ENCODE measurements around the gene NUDT6.

NUDT6 gene

DNA sequence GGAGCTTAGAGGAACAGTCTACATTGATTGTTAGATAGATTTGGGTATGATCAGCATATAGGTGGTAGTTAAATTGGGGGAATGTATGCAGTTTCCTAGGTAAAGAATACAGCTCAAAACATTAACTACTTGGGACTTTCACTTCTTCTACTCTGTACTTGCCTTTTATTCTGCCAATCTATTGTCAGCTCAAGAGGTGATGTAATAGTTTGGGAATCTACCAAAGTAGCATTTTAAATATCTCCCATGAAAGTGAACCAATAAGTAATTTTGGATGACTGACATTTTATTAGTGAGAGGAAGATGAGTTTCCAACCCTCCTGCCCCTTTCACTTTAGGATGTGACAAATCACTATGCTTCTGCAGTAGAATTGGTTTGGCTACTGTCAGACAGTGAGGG, 43.4 kb downstream of the NUDT6 start:
- Histone ChIP-seq H3K36me3 (ENCODE audit: insufficient read depth, low read length) (no peaks in the 10 kb centered on the region), H3K79me2 (ENCODE audit: insufficient read depth, low read length) (no peaks in the 10 kb centered on the region), H3F3A (ENCODE audit: insufficient read depth, low read length) (no peaks in the 10 kb centered on the region), H3K9me2 (ENCODE audit: low read depth, low read length) (no peaks in the 10 kb centered on the region), H3K9ac (ENCODE audit: low read length) (no peak overlapping the region), H2AFZ (ENCODE audit: low read length) (no peak overlapping the region), H3K9me3 (ENCODE audit: low read length) (no peaks in the 10 kb centered on the region), H4K20me1 (ENCODE audit: insufficient read depth, low read length) (no peaks in the 10 kb centered on the region), H3K4me3 (ENCODE audit: low read depth, low read length, poor library complexity, severe bottlenecking) (no peak overlapping the region), H3K4me2 (ENCODE audit: low read length) (no peak overlapping the region), H3K27me3 (ENCODE audit: insufficient read depth, low read length) (no peaks in the 10 kb centered on the region), H3K27ac (ENCODE audit: low read depth, low read length, poor library complexity, severe bottlenecking) (no peak overlapping the region), H3K4me1 (ENCODE audit: insufficient read depth, low read length, severe bottlenecking) (no peaks in the 10 kb centered on the region)
- no peak for TF ChIP-seq EZH2 (IDR thresholded peaks at IDR 0.05; ENCODE audit: borderline replicate concordance, low read length)
- TF ChIP-seq, protein P1, sequence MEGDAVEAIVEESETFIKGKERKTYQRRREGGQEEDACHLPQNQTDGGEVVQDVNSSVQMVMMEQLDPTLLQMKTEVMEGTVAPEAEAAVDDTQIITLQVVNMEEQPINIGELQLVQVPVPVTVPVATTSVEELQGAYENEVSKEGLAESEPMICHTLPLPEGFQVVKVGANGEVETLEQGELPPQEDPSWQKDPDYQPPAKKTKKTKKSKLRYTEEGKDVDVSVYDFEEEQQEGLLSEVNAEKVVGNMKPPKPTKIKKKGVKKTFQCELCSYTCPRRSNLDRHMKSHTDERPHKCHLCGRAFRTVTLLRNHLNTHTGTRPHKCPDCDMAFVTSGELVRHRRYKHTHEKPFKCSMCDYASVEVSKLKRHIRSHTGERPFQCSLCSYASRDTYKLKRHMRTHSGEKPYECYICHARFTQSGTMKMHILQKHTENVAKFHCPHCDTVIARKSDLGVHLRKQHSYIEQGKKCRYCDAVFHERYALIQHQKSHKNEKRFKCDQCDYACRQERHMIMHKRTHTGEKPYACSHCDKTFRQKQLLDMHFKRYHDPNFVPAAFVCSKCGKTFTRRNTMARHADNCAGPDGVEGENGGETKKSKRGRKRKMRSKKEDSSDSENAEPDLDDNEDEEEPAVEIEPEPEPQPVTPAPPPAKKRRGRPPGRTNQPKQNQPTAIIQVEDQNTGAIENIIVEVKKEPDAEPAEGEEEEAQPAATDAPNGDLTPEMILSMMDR (IDR thresholded peaks at IDR 0.05; ENCODE audit: low read length): no peak

DNA sequence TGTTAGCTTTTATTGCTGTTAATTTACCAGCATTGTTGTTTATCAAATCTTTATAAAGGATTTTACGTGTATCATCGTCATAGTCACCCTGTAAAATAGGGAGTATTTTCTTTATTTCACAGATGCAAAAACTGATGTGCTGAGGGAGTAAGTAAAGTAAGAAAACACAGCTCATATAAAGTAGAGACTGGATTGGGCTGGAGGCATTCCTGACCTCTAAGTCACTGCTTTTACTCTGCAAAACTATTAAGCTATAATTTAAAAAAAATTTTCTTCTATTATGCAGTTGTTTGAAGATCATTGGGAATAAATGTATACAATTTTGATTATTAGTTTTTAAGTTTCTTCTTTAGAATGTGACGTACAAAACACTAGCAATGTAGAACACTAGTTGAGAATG, 45.9 kb downstream of the NUDT6 start:
- TF ChIP-seq, protein P1 (IDR thresholded peaks at IDR 0.05; ENCODE audit: low read length): no peak
- no peak for TF ChIP-seq EZH2 (IDR thresholded peaks at IDR 0.05; ENCODE audit: borderline replicate concordance, low read length)
- H3K4me3 ChIP-seq (ENCODE audit: low read depth, low read length, poor library complexity, severe bottlenecking): no peak overlapping the region
- H3K9me2 ChIP-seq (ENCODE audit: low read depth, low read length): no peaks in the 10 kb centered on the region
- no peaks in the 10 kb centered on the region for H3K79me2 ChIP-seq (ENCODE audit: insufficient read depth, low read length)
- H3K36me3 ChIP-seq (ENCODE audit: insufficient read depth, low read length): no peaks in the 10 kb centered on the region
- H2AFZ ChIP-seq (ENCODE audit: low read length): no peak overlapping the region
- H3K9ac ChIP-seq (ENCODE audit: low read length): no peak overlapping the region
- H3F3A ChIP-seq (ENCODE audit: insufficient read depth, low read length): no peaks in the 10 kb centered on the region
- H3K9me3 ChIP-seq (ENCODE audit: low read length): no peaks in the 10 kb centered on the region
- no peaks in the 10 kb centered on the region for H4K20me1 ChIP-seq (ENCODE audit: insufficient read depth, low read length)
- no peak overlapping the region for H3K4me2 ChIP-seq (ENCODE audit: low read length)
- no peak overlapping the region for H3K27ac ChIP-seq (ENCODE audit: low read depth, low read length, poor library complexity, severe bottlenecking)
- H3K4me1 ChIP-seq (ENCODE audit: insufficient read depth, low read length, severe bottlenecking): no peaks in the 10 kb centered on the region
- no peaks in the 10 kb centered on the region for H3K27me3 ChIP-seq (ENCODE audit: insufficient read depth, low read length)

DNA sequence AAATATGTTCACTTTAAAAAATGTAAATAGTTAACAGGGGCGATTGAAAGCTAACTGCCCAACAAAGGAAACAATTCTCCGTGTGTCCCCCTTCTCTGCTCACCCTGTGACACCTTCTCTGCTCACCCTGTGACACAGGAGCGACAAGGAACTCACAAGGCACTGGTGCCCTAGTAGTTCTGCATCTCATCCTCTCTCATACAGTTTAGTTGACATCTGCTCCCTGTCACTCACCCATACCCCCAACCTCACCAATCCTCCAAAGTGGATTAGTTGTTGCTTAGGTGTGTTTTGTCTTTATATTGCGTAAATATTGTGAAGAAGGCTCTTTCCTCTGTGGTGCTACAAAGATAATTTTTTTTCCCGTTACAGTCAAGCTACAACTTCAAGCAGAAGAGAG, 46.4 kb downstream of the NUDT6 start:
- H3K4me3 ChIP-seq (ENCODE audit: low read depth, low read length, poor library complexity, severe bottlenecking): no peak overlapping the region
- H3K9me3 ChIP-seq (ENCODE audit: low read length): no peaks in the 10 kb centered on the region
- H3K9ac ChIP-seq (ENCODE audit: low read length): no peak overlapping the region
- H3K9me2 ChIP-seq (ENCODE audit: low read depth, low read length): no peaks in the 10 kb centered on the region
- TF ChIP-seq EZH2 (IDR thresholded peaks at IDR 0.05; ENCODE audit: borderline replicate concordance, low read length): no peak
- TF ChIP-seq, protein P1 (IDR thresholded peaks at IDR 0.05; ENCODE audit: low read length): no peak
- no peaks in the 10 kb centered on the region for H3K36me3 ChIP-seq (ENCODE audit: insufficient read depth, low read length)
- no peaks in the 10 kb centered on the region for H3F3A ChIP-seq (ENCODE audit: insufficient read depth, low read length)
- H3K27ac ChIP-seq (ENCODE audit: low read depth, low read length, poor library complexity, severe bottlenecking): no peak overlapping the region
- no peaks in the 10 kb centered on the region for H3K27me3 ChIP-seq (ENCODE audit: insufficient read depth, low read length)
- no peaks in the 10 kb centered on the region for H4K20me1 ChIP-seq (ENCODE audit: insufficient read depth, low read length)
- no peaks in the 10 kb centered on the region for H3K79me2 ChIP-seq (ENCODE audit: insufficient read depth, low read length)
- H3K4me2 ChIP-seq (ENCODE audit: low read length): no peak overlapping the region
- no peaks in the 10 kb centered on the region for H3K4me1 ChIP-seq (ENCODE audit: insufficient read depth, low read length, severe bottlenecking)
- H2AFZ ChIP-seq (ENCODE audit: low read length): no peak overlapping the region
